GM21576 (cell line): ENCODE results near the gene ZNF862.

ENCODE experiments used
- ATAC-seq: cut with Tn5 transposase; IDR thresholded peaks from one replicate; pipeline ENCODE4 v1.9.1; 2021; ENCODE audit warnings: mild to moderate bottlenecking, moderate library complexity; ENCODE audit not compliant: unreplicated experiment

Gene ZNF862

GRCh38 chr7:149809215-149809614 lies 29.0 kb upstream of the ZNF862 start:
- ATAC-seq, result no peak

DNA sequence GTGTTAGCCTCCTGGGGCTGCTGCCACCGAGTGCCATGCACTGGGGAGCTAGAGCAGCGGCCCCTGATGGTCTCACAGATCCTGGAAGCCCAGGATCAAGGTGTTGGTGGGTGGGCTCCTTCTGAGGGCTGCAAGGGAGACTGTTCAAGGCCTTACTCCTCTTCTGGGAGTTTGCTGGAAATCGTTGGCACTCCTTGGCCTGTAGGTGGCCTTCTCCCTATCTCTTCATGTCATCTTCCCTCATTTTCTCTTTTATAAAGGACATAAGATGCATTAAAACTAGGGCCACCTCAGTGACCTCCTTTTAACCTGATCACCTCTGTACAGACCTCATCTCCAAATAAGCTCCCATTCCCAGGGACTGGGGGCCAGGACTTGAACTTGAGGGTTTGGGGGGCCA lies 27.0 kb upstream of the ZNF862 start:
- ATAC-seq, result no peak

GRCh38 chr7:149811831-149812490 lies 26.2 kb upstream of the ZNF862 start:
- no peak for ATAC-seq

DNA sequence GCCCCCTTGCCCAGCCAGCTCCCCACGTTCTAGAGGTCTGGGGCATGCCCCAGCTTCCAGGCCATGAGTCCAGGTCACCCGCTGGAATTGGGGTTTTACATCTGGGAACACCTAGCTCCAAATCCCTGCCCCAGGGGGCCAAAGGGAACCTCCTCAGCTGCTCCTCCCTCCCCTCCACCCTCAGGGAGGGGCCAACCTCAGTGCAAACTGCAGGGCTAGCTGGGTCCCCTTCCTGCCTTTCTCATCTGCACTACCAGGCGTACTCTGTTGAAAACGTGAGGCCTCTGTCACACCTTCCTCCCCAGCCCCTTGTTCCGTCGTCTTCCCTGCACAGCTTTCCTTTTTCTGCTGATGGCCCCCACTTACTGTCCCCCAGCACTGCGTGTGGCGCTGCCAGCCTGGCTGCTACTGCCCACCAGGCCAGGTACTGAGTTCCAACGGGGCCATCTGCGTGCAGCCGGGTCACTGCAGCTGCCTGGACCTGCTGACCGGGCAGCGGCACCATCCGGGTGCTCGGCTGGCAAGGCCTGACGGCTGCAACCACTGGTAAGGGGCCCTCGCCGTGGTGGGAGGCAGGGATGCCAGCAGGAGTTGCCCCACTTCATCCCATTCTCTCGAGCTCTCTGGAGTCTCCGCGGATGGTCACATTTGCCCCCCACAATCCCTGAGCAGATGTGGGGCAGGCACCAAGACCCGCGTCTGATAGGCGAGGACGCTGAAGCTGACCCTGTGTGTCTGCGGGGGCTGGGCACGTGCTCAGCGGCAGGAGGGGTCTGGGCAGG lies 24.7 kb upstream of the ZNF862 start:
- no peak for ATAC-seq

GRCh38 chr7:149814494-149814893 lies 23.7 kb upstream of the ZNF862 start:
- no peak for ATAC-seq

GRCh38 chr7:149815121-149815520 lies 23.1 kb upstream of the ZNF862 start:
- no peak for ATAC-seq

DNA sequence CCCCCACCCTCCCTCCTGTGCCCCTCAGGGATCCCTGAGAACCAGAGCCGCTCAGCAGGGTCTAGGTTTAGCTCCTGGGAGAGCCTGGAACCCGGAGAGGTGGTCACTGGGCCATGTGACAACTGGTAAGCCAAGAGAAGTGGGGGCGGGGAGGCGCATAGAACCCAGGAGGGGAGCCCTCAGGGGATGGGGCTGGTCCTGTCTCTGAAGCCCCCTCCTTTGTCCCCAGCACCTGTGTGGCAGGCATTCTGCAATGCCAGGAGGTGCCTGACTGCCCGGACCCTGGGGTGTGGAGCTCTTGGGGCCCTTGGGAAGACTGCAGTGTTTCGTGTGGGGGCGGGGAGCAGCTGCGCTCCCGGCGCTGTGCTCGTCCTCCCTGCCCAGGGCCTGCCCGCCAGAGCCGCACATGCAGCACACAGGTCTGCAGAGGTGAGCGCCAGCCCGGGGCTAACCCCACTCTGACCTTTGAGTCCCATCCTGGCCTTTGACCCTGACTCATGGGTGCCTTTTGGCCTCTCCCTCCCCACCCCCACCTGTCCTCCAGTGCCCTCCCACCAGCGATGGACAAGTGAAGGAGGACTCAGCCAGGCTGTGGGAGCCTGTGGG lies 22.4 kb upstream of the ZNF862 start:
- ATAC-seq, result no peak

- no peak for ATAC-seq
Measured at GRCh38 chr7:149816267-149816751, 21.9 kb upstream of the ZNF862 start.

DNA sequence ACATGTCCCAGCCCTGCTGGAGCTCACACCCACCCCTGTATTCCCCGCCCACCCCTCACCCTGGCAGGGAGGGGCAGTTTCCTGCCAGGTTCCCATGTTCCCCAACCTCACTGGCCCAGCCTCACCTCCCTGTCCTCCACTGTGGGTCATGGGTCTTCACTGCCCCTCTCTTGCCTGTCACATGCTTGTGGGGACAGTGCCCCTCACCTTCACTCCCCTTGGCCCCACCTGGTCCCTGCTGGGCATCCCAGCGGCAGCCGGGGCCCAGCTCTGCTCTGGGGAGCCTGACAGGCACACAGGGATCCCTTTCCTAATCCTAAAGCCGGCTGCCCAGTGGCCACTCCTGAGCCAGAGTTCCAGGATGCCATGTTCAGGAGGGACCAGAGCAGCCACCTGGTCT lies 21.4 kb upstream of the ZNF862 start:
- ATAC-seq, result no peak

- ATAC-seq, result no peak
Measured at GRCh38 chr7:149817301-149817771, 20.8 kb upstream of the ZNF862 start.

GRCh38 chr7:149817836-149818535 lies 20.2 kb upstream of the ZNF862 start:
- no peak for ATAC-seq

DNA sequence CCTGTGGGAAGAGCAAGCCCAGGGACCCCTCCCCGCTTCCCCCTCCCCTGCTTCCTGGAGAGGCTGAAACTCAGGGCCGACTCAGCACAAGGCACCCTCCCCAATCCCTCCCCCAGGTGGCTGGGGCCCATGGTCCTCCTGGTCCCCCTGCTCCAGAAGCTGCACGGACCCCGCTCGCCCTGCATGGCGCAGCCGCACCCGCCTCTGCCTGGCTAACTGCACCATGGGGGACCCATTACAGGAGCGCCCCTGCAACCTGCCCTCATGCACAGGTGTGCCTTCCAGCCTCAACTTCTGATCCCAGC lies 19.7 kb upstream of the ZNF862 start:
- no peak for ATAC-seq

DNA sequence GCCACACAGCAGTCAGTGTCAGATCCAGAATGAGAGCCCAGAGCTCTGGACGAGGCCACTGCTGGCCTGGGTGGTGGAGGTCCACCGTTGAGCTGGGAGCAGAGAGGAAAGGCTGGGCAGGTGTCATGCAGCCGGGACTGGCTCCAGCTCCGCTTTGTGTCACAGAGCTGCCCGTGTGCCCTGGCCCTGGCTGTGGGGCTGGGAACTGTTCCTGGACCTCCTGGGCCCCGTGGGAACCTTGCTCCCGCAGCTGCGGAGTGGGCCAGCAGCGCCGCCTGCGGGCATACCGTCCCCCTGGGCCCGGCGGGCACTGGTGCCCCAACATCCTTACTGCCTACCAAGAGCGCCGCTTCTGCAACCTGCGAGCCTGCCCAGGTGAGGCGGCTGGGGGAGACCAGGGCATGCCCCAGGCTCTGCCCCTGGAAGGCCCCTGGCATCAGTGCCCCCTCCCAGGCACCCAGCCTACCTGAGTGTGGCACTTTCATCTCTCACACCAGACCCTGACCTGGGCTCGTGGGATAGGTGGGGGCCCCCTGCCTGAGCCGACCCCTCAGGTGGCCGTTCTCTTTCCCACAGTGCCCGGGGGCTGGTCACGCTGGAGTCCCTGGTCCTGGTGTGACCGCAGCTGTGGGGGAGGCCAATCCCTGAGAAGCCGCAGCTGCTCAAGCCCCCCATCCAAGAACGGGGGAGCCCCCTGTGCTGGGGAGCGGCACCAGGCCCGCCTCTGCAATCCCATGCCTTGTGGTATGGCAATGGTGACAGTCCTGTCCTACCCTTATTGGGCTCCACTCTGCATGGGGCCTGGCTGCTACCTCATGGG lies 18.8 kb upstream of the ZNF862 start:
- no peak for ATAC-seq

GRCh38 chr7:149819961-149820340 lies 18.2 kb upstream of the ZNF862 start:
- no peak for ATAC-seq

- ATAC-seq, result no peak
Measured at GRCh38 chr7:149820622-149821190, 17.5 kb upstream of the ZNF862 start.

GRCh38 chr7:149821191-149822148 lies 16.7 kb upstream of the ZNF862 start:
- no peak for ATAC-seq

DNA sequence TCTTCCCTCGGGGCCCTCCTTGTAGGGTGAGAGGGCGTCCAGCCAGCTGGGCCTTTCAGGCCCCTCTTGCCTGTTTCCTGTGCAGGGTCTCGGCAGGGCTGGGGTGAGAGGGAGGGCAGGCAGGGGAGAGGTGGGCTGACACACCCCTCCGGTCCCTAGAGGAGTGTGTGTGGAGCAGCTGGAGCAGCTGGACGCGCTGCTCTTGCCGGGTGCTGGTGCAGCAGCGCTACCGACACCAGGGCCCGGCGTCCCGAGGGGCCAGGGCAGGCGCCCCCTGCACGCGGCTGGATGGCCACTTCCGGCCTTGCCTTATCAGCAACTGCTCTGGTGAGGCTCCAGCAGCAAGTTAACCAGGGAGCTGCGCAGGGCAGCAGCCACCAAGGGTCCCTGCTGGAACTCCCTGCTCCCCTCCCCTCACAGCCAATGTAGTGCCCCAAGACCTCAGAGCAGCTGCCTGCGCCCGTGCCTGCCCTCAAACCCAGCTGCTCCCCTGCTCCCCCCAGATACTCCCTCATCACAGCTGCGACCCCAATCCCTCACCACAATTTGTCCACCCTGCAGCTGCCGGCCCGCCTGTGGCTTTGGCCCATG lies 15.7 kb upstream of the ZNF862 start:
- no peak for ATAC-seq

- no peak for ATAC-seq
Measured at GRCh38 chr7:149823191-149823630, 15.0 kb upstream of the ZNF862 start.
